Mucosa of descending colon (tissue), 3 donors: Measurements from ENCODE around the gene N4BP2. TPM values are rescaled to one million over a fixed set of nuclear protein-coding genes. Genes with fewer than 3 reads are reported as not detected.
A peak's percentile ranks its signal among the peaks of the same experiment; 100 is the strongest.

Experiments
- ATAC-seq: fragments of 200-7000 bp; cut with Tn5 transposase; one replicate; pipeline ENCODE4 v1.9.1; 2020; ENCODE audit warnings: mild to moderate bottlenecking, moderate library complexity
- DNase-seq, 3 donors: peaks; one replicate each; pipeline ENCODE4 v3.0.0-alpha.2; 2020
- H3K36me3 ChIP-seq: fragments of 200-600 bp; one replicate; pipeline ENCODE4 v1.8.0; 2021; ENCODE audit warnings: low read depth, mild to moderate bottlenecking
- H3K4me1 ChIP-seq: fragments of 200-600 bp; one replicate; pipeline ENCODE4 v1.8.0; 2021; ENCODE audit warnings: low read depth, mild to moderate bottlenecking
- H3K4me3 ChIP-seq: fragments of 200-600 bp; one replicate; pipeline ENCODE4 v1.8.0; 2021; ENCODE audit warnings: mild to moderate bottlenecking
- H3K9me3 ChIP-seq: fragments of 200-600 bp; one replicate; pipeline ENCODE4 v1.8.0; 2021; ENCODE audit warnings: mild to moderate bottlenecking
- intact Hi-C, 2 donors: fragments of 100-400 bp; cut with DNase I in 1 of 2; cut with micrococcal nuclease in 1 of 2; formaldehyde crosslinking; loops; one replicate each; pipeline versions ENCODE4 v1.11.0 to v1.11.1; 2022; cut with DNase I, micrococcal nuclease
- total RNA-seq, 3 donors: library from RNA; stranded (reverse); fragmentation: NEBNext Ultra II Directional in 2 of 3; extraction: Animal tissue kit (Norgen Biotek cat#: 25700) in 2 of 3; gene quantifications; one replicate each; pipeline versions ENCODE4 v1.2.1 to v1.2.4, GENCODE V29; 2021 to 2023
- TF ChIP-seq, protein P1 (sequence below): fragments of 200-600 bp; IDR thresholded peaks from one replicate; pipeline ENCODE4 v1.8.0; 2022; ENCODE audit warnings: antibody characterized with exemption, mild to moderate bottlenecking
- donor health status: DM: no; HTN: no; CAD: no; lungs with moderate emphysema.
- donor health status: DM: no; HTN: no; CAD: no.
- donor health status: DM: no; HTN: yes; CAD: no.

N4BP2 gene
- total RNA-seq, 3 donors from 2014 or later, result 6.7 to 11.5 (median 7.2) TPM

DNA sequence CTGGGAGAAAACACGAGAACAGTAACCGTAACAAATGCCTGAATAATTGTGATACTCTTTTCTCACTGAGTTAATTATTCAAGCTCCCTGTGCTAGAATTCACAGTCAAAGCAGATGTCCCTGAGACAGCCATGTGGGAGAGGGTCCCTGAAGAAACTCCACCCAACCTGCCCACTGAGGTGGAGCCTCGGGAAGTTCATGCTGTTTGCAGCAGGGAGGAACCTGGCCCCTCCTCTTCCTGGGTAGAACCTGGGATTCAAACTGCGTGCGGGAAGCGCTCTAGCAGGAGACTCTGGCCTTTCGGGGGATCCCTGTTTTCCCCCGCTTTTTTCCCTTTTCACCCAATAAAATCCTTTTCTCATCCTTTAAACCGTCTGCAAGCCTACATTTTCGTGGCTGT is 120.0 kb downstream of the N4BP2 start:
- H3K4me1 ChIP-seq, result no peaks in the 10 kb centered on the region
- intact Hi-C loops, result no loop called here
- H3K36me3 ChIP-seq, result no peaks in the 10 kb centered on the region
- TF ChIP-seq, protein P1, sequence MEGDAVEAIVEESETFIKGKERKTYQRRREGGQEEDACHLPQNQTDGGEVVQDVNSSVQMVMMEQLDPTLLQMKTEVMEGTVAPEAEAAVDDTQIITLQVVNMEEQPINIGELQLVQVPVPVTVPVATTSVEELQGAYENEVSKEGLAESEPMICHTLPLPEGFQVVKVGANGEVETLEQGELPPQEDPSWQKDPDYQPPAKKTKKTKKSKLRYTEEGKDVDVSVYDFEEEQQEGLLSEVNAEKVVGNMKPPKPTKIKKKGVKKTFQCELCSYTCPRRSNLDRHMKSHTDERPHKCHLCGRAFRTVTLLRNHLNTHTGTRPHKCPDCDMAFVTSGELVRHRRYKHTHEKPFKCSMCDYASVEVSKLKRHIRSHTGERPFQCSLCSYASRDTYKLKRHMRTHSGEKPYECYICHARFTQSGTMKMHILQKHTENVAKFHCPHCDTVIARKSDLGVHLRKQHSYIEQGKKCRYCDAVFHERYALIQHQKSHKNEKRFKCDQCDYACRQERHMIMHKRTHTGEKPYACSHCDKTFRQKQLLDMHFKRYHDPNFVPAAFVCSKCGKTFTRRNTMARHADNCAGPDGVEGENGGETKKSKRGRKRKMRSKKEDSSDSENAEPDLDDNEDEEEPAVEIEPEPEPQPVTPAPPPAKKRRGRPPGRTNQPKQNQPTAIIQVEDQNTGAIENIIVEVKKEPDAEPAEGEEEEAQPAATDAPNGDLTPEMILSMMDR, result no peak
- ATAC-seq (no peak), DNase-seq (no peak)
- no peak overlapping the region for H3K4me3 ChIP-seq
- H3K9me3 ChIP-seq, result no peaks in the 10 kb centered on the region

DNA sequence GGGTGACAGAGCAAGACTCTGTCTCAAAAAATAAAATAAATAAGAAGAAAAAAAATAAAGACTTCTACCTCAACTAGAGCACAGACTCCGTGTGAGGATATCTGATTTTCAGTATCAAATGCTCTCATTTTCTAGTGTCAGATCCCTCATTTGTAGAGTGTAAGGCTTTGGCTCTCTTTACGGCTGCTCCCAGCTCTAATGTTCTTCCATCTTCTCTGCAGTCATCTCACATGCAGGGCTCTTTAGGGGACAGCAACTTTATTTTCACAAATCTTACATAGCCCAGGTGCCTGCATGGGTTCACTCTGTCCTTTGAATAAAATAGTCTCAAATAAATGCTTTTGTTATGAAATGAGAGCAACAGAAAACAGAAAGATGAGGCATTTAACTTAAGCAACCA is 120.9 kb downstream of the N4BP2 start:
- Histone ChIP-seq H3K9me3 (no peaks in the 10 kb centered on the region), H3K36me3 (no peaks in the 10 kb centered on the region), H3K4me1 (no peaks in the 10 kb centered on the region), H3K4me3 (no peak overlapping the region)
- DNase-seq (no peak), ATAC-seq (no peak)
- intact Hi-C loops, result no loop called here
- TF ChIP-seq, protein P1, result no peak

DNA sequence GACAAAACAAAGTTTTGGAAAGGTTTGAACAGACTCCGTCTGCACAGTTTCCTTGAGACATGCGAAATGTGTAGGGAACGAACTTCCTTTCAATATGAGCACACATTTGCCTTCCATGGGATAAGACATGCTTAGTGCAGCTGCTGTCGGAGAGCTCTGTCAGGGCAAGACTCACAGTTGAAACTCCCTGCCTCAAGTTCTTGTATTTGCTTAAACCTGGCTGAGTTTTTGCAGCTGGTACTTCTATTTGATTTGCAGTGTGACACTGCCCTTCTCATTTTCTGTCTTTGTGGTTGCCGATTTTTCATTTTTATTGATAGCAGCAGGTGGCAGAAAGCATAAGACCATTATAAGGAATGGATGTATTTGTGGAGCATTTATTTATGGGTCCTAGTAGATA is 122.0 kb downstream of the N4BP2 start:
- H3K4me3 ChIP-seq, result no peak overlapping the region
- no peaks in the 10 kb centered on the region for H3K9me3 ChIP-seq
- ATAC-seq (peak; percentile 38), DNase-seq (no peak)
- no peaks in the 10 kb centered on the region for H3K36me3 ChIP-seq
- intact Hi-C loops, result no loop called here
- TF ChIP-seq, protein P1, result no peak
- H3K4me1 ChIP-seq, result no peaks in the 10 kb centered on the region

DNA sequence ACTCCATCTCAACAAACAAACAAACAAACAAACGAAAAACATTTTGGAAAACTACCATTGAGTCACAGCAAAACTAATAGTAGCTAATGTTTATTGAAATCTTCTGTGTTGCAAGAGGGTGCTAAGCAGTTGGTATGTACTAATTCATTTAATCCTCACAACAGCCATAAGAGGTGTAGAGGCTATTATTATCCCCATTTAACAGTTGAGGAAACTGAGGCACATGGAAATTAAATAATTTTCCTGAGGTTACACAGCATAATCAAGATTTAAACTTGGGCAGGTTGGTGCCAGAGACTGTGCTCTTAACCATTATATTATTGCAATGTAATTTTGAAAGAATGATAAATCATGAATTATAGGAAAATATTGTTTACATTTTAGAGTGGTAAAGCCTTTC is 122.7 kb downstream of the N4BP2 start:
- ATAC-seq (no peak), DNase-seq (no peak)
- Histone ChIP-seq H3K9me3 (no peaks in the 10 kb centered on the region), H3K4me1 (no peaks in the 10 kb centered on the region), H3K36me3 (no peaks in the 10 kb centered on the region), H3K4me3 (no peak overlapping the region)
- TF ChIP-seq, protein P1, result no peak
- intact Hi-C loops, result no loop called here

DNA sequence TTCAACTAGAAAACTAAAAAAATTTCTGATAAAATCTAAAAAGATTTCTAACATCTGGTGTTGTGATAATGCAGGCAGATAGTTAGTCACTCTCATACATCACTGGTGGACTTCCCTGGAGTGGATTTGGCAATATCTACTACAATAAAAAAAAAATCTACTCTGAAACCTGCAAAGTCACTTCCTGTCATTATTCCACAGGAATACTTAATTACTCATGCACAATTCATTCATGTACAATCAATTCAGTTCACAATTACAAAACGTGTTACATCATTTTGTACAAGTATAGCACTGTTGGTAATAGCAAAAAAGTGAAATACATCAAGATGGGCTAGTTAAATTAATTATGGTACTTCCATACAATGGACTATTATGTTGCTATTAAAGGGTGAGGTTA is 123.7 kb downstream of the N4BP2 start:
- DNase-seq (no peak), ATAC-seq (no peak)
- Histone ChIP-seq H3K4me1 (no peaks in the 10 kb centered on the region), H3K9me3 (no peaks in the 10 kb centered on the region), H3K4me3 (no peak overlapping the region), H3K36me3 (no peaks in the 10 kb centered on the region)
- intact Hi-C loops, result no loop called here
- TF ChIP-seq, protein P1, result no peak

DNA sequence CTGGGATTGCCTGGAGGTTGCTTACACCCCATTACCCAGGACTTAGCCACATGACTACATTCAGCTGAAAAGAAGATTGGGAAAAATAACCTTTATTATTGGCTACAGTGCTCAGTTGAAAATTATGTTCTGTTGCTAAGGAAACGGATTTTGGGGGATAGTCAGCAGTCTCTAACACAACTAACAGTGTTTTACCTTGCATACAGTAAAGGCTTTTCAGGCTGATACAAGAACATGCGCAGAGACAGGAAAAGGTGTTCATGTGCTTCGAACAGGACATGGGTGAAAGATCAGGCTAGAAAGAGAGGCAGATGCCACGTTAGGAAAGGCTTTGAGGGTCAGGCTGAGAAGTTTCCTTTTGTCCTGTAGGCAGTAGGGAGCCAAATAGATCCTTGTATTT is 125.4 kb downstream of the N4BP2 start:
- TF ChIP-seq, protein P1, result no peak
- ATAC-seq (no peak), DNase-seq (no peak)
- Histone ChIP-seq H3K9me3 (no peaks in the 10 kb centered on the region), H3K4me1 (no peaks in the 10 kb centered on the region), H3K4me3 (no peak overlapping the region), H3K36me3 (no peaks in the 10 kb centered on the region)
- intact Hi-C loops, result no loop called here
